Endothelial cell of hepatic sinusoid (primary cell): Measurements from ENCODE around the gene GNAT3.

Source experiments
- in situ Hi-C: cut with HindIII; loops from 2 replicates; pipeline ENCODE4 v1.10.0; 2017; ENCODE audit warnings: low sequenced_read_pairs

The GNAT3 gene

GRCh38 chr7:80511964-80512363 lies at the start of gene GNAT3:
TSS of gene GNAT3 (minus strand) at chr7:80512064. CDS start at chr7:80511926, 138 bp downstream.
- in situ Hi-C loops = no loop called here

GRCh38 chr7:80558116-80558515 lies 46.3 kb upstream of the GNAT3 start:
- in situ Hi-C loops = no loop called here

- in situ Hi-C loops = no loop called here
Observed at GRCh38 chr7:80552031-80552694, 40.3 kb upstream of the GNAT3 start.

- in situ Hi-C loops = no loop called here
Observed at GRCh38 chr7:80550005-80550404, 38.1 kb upstream of the GNAT3 start.

- in situ Hi-C loops = no loop called here
Observed at GRCh38 chr7:80548840-80549530, 37.1 kb upstream of the GNAT3 start.

GRCh38 chr7:80542398-80542797 lies 30.5 kb upstream of the GNAT3 start:
- in situ Hi-C loops = no loop called here

GRCh38 chr7:80540836-80541235 lies 29.0 kb upstream of the GNAT3 start:
- in situ Hi-C loops = no loop called here

- in situ Hi-C loops = no loop called here
Observed at GRCh38 chr7:80537091-80537490, 25.2 kb upstream of the GNAT3 start.

- in situ Hi-C loops = no loop called here
Observed at GRCh38 chr7:80536426-80536825, 24.6 kb upstream of the GNAT3 start.

GRCh38 chr7:80533287-80533686 lies 21.4 kb upstream of the GNAT3 start:
- in situ Hi-C loops = no loop called here

- in situ Hi-C loops = no loop called here
Observed at GRCh38 chr7:80532153-80532552, 20.3 kb upstream of the GNAT3 start.

- in situ Hi-C loops = no loop called here
Observed at GRCh38 chr7:80530136-80530535, 18.3 kb upstream of the GNAT3 start.

GRCh38 chr7:80529362-80529761 lies 17.5 kb upstream of the GNAT3 start:
- in situ Hi-C loops = no loop called here

- in situ Hi-C loops = no loop called here
Observed at GRCh38 chr7:80528689-80529088, 16.8 kb upstream of the GNAT3 start.

- in situ Hi-C loops = no loop called here
Observed at GRCh38 chr7:80526472-80526871, 14.6 kb upstream of the GNAT3 start.

GRCh38 chr7:80524693-80525092 lies 12.8 kb upstream of the GNAT3 start:
- in situ Hi-C loops = no loop called here

- in situ Hi-C loops = no loop called here
Observed at GRCh38 chr7:80521809-80522208, 9.9 kb upstream of the GNAT3 start.

GRCh38 chr7:80520199-80520598 lies 8.3 kb upstream of the GNAT3 start:
- in situ Hi-C loops = no loop called here

GRCh38 chr7:80517282-80517747 lies 5.5 kb upstream of the GNAT3 start:
- in situ Hi-C loops = no loop called here

- in situ Hi-C loops = no loop called here
Observed at GRCh38 chr7:80515298-80515697, 3.4 kb upstream of the GNAT3 start.

GRCh38 chr7:80510021-80510420 lies 1.8 kb downstream of the GNAT3 start:
- in situ Hi-C loops = no loop called here

- in situ Hi-C loops = no loop called here
Observed at GRCh38 chr7:80508440-80508839, 3.4 kb downstream of the GNAT3 start.
